C1 segment of cervical spinal cord (tissue), 14 donors: ENCODE results near the gene NSMCE3.
"Not testable (repeated sequence)": the region's sequence is repeated elsewhere in the genome, so short reads cannot be mapped to it uniquely, and the experiment has no call there.

Experiments used
- DNase-seq, 14 donors: peaks; one replicate each; lab custom pipeline; 2025; lab: John Stamatoyannopoulos, UW

Gene NSMCE3

DNA sequence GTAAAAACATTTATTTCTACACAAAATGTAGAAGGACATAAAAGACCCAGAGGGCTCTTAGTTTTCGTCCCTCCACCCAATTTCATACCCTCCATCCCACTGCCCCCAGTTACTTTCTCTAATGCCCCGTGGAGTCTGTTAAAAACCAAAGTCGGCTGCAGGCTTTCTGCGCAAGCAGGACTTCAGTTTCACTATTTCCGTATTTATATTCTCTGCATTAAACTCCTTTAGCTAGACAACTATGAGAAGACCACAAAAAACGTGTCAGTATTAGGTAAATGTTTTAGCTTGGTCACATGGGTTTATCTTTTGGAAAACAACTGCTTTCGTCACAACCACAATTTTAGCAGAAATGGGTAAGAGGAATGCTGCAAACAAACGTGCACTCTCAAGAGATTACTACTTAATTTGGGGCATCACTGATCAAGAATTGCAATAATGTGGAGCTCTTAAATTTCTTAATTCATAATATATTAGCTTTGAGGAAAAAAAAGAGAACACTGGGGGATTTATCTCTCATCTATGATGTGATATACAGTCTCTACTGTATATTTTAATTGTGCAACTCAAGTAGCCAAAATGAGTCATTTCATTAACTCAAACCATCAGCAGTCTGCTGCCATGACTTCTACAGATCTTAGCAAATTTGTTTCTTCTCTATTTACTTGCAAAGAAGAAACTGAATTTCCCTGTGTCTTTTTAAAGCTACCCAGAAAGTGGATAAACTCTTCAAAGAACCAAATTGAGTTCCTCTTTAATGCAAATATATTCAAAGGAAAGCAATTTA lies 740 bp upstream of the NSMCE3 start:
- peak in 4 of 14 donors; percentile 31 to 64 (median 36) for DNase-seq

DNA sequence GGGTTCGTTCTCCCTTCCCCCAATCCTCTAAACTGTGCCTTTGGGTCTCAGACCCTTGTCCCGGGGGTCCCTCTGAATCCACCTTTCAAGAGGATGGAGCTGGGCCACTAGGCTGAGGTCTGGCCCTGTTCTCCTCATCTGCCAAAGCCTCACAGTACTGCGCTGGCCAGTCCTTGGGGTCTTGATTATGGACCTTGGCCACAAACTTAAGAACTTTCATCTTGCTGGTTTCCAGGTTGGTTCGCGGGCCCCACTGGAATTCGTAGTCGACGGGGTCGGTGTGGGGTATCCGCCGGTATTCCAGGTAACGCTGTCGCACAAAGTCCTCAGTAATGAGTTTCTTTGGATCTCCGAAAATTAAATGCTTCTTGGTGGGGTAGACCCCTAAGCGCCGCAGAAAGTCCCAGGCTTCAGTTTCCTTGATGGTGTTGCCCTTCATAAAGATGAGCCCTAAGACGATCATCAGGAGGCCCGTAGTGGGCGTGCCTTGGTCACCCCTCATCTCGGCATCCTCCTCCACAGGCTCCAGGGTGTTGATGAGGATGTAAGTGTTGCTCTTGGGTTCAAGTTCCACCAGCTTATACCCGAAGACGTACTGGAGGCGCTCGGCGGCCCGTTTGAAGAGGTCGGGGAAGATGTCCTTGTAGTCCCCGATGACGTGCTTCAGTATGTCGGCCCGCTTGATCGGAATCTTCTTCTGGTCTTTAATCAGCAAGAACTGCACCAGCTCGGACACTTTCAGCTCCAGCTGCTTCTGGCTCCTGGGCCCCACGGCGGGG lies 727 bp downstream of the NSMCE3 start:
- peak in 6 of 14 donors; percentile 37 to 76 (median 64) for DNase-seq

GRCh38 chr15:29266052-29266582 lies 3.5 kb downstream of the NSMCE3 start:
- DNase-seq = no peak

DNA sequence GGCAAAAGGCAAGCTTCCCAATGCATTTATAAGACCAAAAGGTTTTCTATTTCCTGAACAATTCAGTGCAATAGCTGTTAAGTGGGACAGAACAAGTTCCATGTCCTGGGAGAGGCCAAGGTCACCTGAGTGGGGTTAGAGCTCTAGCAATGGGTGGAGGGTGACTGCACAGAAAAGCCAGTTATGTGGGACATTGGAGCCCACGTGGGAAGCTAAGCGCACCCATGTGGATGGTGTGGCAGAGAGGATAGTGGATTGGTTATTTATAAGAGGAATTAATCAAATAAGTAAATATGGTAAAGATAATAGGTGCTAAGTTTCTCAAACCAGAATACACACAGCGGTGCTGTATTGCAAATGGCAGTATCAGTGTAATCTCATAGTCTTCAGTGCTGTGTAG lies 6.3 kb downstream of the NSMCE3 start:
- no peak for DNase-seq

DNA sequence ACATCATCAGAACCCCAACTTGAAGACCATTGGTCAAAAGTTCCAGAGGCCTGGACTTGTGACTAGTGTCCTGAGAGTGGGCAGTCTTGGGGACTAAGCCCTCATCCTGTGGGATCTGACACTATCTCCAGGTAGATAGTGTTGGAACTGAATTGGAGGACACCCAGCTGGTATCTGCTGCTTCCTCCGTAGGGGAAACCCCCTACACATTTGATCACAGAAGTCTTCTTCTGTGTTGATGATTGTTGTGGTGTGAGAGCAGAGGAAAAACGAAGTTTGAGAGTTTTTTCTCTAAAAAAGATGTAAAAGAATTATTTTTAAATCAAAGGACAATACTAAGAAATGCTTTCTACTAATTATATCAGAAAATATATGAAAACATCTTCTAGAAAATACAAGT lies 6.9 kb downstream of the NSMCE3 start:
- no peak for DNase-seq

GRCh38 chr15:29260896-29261295 lies 8.7 kb downstream of the NSMCE3 start:
- DNase-seq = no peak

DNA sequence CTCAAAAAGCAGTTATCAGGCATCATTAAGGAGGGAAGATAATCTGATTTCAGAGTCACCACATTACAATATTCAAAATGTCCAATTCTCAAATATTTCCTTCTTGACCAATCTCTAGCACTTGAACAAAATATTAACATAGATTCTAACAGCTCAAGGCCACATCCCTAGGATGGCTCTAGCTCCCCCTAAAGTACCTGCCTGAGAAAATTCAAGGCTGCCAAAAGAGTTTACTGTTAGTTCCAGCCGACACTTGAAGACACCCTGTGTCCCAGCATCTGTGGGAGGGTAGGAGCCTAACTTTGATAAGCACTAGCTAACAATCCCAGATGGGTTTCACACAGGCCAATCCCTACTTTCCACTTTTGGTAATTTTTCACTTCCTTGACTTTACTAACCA lies 10.4 kb downstream of the NSMCE3 start:
- no peak for DNase-seq

GRCh38 chr15:29252234-29252633 lies 17.4 kb downstream of the NSMCE3 start:
- no peak for DNase-seq

DNA sequence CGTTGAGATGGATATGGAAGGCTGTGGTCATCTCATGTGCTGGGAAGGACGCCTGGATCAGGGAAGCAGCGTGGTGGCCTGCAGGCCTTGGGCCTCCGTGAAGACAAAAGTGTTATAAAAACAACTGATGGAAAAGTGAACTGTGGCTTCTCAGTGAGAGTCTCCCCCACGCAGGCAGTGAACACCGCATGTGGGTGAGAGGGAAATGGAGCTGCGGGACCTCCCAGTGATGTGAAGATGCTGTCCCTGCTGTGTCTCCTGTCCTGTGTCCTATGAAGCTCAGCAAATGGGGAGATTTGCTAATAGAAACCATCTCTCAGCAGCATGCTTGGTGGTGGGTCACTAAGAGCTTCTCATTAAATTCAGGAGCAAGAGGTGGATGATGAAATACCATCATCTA lies 25.1 kb downstream of the NSMCE3 start:
- no peak for DNase-seq

GRCh38 chr15:29244123-29244522 lies 25.5 kb downstream of the NSMCE3 start:
- DNase-seq = no peak

DNA sequence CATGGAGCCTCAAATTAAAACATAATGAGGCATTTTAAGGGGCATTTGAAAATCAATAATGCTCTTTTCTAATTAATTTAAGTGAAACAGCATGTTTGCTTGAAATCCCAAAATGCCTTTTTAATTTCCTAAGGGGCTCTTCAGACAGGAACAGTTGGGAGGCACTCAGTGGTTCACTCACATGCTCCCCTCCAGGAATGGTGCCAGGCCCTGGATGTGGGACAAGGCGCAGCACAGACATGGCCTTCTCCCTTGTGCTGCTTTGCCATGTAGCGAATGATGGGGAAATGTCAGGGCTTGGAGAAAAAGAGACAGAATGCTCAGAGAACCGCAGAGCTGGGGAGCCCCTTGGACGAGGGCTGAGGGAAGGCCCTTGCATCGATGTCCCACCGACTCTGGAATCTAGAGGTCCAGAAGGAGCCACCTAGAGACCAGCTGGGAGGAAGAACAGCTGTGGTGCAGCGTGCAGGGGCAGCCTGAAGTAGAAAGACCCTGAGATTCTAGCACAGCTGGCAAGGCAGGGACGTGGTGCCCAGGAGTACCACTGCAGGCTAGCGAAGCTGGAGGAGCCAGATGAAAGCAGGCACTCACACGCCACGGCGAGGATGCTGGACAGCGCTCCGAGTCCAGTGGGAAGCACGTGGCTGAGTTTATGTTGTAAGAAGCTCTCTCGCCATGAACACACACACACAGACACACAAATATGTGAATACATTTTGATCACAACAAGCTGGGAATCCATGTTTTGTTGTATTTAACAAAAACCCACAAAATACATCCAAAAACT lies 27.0 kb downstream of the NSMCE3 start:
- DNase-seq = peak in 5 of 14 donors; percentile 3 to 39 (median 21)

GRCh38 chr15:29241207-29241606 lies 28.4 kb downstream of the NSMCE3 start:
- DNase-seq = no peak

- no peak for DNase-seq
Observed at GRCh38 chr15:29239395-29239794, 30.2 kb downstream of the NSMCE3 start.

DNA sequence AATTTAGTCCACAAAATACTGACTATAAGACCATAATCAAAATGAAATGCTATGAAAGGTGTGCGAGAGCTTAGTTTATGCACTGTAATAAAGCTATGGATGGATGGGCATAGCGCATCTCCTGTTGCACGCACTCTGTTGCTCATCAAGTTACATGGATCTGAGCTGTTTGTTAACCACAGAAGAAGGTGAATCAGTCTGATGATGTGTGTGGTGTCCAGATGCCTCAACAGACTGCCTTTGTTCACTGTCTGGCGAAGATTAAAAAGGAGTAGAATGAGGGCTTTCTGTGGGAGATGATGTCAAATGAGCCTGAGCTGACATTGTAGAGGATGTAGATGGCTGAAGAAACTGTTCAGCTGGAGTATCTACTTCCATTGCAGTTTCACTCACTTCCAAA lies 36.1 kb downstream of the NSMCE3 start:
- DNase-seq = no peak

GRCh38 chr15:29226436-29227208 lies 43.0 kb downstream of the NSMCE3 start:
- no peak for DNase-seq

- DNase-seq = no peak
Observed at GRCh38 chr15:29225534-29226234, 43.9 kb downstream of the NSMCE3 start.

GRCh38 chr15:29224987-29225363 lies 44.6 kb downstream of the NSMCE3 start:
- not testable (repeated sequence) for DNase-seq

DNA sequence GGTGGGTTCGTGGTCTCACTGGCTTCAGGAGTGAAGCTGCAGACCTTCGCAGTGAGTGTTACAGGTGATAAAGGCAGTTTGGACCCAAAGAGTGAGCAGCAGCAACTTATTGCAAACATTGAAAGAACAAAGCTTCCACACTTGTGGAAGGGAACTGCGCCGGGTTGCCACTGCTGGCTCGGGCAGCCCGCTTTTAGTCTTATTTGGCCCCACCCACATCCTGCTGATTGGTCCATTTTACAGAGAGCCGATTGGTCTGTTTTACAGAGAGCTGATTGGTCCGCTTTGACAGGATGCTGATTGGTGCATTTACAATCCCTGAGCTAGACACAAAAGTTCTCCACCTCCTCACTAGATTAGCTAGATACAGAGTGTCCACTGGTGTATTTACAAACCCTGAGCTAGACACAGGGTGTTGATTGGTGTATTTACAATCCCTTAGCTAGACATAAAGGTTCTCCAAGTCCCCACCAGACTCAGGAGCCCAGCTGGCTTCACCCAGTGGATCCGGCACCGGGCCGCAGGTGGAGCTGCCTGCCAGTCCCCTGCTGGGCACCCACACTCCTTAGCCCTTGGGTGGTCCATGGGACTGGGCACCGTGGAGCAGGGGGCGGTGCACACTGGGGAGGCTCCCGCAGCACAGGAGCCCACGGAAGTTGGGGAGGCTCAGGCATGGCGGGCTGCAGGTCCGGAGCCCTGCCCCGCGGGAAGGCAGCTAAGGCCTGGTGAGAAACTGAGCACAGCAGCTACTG lies 45.2 kb downstream of the NSMCE3 start:
- not testable (repeated sequence) for DNase-seq

DNA sequence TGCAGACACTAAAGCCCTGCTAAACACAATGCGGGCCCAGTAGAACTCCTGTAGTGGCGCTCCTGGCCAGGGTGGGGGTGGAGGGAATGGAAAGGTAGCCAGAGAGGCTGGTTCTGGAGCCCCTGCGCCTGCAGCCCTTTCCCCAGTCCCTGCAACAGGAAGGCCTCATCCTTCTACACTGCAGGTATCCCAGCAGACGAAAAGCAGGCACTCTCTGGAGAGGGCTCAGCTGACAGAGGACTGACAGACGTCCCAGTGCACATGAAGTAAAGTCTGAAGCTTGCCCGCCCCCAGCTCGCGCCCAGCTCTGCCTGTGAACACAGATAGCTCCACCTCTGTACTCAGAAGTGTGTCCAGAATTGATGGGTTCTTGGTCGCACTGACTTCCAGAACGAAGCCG lies 46.0 kb downstream of the NSMCE3 start:
- DNase-seq = no peak
